CD4-positive, alpha-beta T cell treated with Interleukin-10 for 1 hour (primary cell): Measurements from ENCODE around the gene SCLY.
A peak's percentile ranks its signal among the peaks of the same experiment; 100 is the strongest.
"Not testable (repeated sequence)": the region's sequence is repeated elsewhere in the genome, so short reads cannot be mapped to it uniquely, and the experiment has no call there.

Experiments used
- DNase-seq: peaks from one replicate; pipeline ENCODE4 v3.0.0-alpha.2; 2020

Gene SCLY

DNA sequence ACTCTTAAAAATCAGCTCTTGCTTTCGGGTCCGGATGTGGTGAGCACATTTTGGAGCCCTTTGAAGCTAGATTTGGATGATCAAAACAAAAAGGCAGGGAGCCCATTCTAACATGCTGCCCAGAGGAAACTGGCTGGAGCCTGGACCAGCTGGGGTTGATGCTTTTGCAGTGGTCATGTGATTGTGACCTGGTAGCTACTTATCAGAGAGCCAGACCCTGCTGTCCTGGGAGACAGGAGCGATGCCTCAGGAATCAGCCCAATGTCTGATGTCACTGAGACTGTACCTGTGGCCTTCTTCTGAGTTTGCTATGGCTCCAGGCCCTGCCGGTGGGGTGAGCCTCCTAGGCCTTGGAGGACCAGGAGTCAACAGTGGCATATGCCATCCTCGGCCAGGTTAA lies 18.7 kb upstream of the SCLY start:
- DNase-seq, result peak; percentile 3

DNA sequence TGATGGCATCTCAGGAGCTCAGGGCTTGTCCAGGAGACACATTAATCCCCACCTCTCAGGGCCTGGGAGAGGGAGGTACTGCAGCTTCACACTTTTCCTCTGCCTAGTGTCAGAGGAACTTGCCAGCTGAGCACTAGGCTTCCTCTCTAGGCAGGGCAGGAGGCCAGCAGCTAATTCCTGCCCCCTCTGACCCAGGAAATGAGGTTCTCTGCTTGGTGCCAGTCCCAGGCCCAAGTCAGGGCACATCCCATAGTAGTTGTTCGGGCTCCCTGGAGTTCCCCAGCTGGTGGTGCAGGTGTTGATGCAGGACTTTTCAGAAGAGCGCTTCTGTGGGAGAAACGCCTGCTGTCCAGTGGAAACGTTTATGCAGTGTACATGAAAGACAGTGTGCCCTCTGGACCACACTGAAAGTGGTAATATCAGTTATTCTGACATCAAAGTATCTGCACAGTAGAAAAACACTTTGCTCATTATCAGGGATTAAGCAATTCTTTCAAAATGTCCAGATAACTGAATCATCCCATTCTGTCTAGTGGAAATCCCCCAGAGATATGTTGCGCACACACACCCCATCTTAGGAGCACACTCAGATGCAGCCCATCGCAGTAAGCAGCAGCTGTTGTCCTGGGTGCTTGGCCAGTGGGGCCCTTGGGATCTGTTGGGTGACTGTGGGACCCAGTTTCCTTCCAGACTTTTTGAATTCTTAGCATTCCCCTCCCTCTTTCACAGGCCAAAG lies 17.8 kb upstream of the SCLY start:
- no peak for DNase-seq

DNA sequence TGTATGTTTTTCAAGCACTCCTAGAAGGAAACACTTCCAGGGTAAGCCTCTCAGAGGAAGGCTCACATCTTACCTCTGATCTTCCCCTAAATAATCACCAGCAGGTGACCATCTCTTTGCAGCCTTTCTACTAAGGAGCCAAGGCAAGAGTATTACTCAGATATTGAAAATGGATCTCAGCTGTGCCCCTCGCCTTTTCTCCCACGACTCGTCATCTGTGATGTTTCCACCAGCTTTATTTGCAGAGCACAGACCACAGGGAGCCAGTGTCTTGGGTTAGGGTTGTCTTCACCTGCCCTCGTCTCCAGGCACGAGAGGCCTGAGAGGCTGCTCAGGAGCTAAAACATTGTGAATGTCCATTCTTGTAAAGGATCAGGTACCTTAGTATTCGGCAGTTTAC lies 16.9 kb upstream of the SCLY start:
- no peak for DNase-seq

DNA sequence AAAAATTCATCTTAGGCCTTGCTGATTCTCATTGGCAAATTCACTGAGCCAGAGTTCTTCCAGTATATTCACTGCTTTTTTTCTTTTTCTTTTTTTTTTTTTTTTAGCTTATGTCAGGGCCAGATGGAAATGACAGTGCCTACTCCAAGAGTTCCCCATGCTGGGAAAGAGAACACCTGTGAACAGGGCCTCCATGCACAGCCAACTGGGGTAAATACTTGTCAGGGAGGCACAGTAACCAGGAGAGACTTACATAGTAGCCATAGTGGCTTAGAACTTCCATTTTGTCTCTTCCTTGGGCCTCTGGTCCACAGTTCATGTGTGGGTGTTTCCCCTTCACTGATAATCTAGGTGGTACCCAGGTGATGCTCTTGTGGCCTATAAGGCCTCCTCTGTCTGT lies 15.2 kb upstream of the SCLY start:
- DNase-seq, result no peak

DNA sequence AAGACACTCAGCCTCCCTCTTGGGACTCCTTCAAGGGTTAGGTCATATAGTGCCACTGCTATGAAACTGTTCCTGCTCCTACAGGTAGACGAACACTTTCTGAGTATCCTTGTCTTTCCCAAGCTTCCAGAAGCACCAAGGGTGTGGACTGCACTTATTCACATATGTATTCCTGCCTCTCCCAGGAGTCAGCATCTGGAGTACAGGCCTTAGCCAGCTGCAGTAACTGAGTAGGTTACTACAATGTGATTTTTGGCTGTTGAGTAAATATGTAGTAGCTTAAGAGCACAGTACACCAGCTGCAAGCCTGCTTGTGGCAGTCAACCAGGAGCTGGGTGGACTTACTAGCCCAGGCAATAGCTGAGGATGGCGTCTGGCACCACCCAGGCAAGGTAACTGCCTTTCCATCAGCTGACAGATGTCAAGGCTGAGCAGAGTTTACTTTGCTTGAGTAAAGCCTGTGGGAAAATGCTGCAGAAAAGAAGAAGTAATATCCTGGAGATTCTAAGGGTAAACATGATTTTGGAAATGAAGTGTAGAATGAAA lies 14.0 kb upstream of the SCLY start:
- DNase-seq, result no peak

DNA sequence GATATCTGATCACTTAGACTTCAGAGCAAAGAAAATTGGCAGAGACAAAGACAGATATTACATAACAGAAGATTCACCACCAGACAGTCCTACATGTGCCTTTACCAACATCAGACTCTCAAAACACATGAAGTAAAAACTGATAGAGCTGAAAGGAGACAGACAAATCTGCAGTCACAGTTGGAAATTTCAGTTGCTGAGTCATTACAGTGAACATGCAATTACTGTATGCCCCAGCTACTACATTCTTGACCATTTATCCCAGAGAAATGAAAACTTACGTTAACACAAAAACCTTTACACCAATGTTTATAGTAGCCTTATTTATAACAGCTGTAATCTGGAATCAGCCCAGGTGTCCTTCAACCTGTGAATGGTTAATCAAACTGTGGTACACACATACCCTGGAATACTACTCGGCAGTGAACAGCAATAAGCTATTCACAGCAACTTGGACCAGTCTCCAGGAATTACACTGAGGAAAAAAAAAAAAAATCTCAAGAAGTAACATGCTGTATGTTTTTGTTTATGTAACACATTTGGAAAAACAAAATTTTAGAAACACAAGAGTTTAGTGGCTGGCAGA lies 7.5 kb upstream of the SCLY start:
- DNase-seq, result no peak

DNA sequence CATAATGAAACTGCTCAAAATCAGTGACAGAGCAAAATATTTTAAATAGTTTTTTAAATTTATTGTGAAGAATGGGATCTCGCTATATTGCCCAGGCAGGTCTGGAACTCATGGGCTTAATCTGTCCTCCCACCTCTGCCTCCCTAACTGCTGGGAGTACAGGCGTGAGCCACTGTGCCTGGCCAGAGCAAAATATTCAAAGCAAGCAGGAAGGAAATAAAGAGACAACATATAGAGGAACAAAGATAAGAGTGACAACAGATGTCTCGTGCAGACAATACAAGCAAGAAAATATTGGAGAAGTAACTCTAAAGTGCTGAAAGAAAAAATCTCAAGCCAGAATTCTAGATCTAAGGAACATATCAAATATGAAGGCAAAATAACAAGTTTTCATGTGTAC lies 5.0 kb upstream of the SCLY start:
- no peak for DNase-seq

DNA sequence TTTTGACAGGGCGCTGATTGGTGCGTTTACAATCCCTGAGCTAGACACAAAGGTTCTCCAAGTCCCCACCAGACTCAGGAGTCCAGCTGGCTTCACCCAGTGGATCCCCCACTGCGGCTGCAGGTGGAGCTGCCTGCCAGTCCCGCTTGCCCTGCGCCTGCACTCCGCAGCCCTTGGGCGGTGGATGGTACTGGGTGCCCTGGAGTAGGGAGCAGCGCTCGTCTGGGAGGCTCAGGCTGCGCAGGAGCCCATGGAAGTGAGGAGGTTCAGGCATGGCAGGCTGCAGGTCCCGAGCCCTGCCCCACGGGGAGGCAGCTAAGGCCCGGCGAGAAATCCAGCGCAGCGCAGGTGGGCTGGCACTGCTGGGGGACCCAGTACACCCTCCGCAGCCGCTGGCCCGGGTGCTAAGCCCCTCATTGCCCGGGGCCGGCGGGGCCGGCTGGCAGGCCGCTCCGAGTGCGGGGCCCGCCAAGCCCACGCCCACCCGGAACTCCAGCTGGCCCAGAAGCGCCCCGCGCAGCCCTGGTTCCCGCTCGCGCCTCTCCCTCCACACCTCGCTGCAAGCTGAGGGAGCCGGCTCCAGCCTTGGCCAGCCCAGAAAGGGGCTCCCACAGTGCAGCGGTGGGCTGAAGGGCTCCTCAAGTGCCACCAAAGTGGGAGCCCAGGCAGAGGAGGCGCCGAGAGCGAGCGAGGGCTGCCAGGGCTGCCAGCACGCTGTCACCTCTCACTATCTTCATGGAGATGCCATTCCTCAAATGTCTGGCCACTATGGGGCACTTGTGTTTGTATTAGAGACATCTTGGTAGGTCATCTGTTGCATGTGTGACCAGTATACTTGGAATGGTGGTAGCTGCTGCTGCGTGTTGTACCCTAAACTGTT lies 2.9 kb upstream of the SCLY start:
- not testable (repeated sequence) for DNase-seq

DNA sequence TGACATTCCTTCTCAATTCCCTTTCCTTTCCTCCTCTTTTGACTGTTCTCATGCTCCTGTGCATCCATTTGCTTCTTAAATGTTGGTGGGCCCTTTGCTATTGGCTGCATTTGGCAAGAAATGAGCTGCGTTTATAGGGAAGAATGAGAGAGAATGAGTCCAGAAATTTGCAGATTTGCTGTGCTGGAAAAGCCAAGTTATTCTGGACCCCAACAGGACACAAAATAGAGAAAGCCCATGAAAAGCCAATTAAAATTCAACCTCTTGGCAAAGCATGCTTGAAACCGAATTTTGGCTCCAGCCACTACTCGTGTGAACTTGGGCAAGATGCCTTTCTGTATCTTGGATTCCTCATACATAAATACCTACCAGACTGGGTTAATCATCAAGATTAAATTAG lies 1.3 kb upstream of the SCLY start:
- no peak for DNase-seq

DNA sequence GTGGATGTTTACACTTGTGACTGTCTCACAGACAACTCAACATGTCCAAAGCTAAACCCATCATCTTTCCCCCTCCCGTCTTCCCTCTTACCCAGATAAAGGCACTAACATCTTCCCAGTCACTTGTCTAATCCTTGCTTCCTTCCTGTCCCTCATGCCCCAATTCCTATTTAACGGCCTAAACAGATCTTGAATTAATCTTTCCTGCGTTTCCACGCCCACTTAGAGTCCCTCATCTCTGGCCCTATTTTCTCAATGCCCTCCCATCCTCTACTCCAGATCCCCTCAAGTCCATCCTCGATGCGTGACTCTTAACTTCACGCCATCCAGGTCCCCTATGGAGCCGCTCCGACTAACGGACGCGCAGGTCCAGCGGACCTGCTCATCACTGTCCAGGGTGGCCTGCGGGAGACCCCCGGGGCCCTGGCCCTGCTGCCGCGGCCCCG lies 682 bp upstream of the SCLY start:
- DNase-seq, result no peak

DNA sequence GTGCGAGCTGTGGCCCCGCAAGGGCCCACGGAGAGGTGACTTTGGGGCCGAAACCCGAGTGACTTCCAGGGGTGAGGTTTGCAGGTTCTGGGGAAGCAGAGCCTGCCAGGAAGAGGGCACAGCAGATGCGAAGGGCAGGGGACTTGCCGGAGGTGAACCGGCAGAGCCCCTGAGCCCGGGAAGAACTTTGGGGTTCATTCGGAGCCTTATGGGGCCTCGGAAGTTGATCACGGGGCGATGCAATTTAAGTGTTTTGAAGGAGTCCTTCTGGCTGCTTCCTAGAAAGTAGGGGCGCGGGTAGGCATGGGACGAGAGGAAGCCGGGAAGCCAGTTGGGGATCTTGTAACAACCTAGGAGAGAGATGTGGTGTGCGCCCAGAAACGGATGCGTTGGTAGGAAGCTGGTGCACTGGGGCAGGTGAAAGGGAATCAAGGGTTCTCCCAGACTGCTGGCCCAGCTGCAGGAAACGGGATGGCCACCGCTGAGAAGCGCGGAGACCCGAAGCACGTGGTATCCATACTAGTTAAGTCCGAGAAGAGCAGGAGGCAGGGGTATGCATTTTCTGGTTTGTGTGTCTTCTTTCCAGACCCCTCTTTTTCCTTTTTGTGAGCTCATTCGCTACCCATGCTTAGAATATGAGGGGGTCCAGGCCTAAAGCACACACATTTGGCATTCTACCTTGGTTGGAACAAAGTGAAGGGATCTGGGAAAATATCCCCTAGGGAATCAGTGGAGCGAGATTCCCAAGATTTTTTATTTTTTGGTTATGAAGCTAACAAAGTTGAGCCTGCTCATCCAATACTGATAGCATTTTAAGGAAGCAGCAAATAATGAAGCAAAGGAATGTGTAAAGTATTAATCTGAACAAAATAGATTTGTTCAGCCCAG lies 758 bp downstream of the SCLY start:
- no peak for DNase-seq

DNA sequence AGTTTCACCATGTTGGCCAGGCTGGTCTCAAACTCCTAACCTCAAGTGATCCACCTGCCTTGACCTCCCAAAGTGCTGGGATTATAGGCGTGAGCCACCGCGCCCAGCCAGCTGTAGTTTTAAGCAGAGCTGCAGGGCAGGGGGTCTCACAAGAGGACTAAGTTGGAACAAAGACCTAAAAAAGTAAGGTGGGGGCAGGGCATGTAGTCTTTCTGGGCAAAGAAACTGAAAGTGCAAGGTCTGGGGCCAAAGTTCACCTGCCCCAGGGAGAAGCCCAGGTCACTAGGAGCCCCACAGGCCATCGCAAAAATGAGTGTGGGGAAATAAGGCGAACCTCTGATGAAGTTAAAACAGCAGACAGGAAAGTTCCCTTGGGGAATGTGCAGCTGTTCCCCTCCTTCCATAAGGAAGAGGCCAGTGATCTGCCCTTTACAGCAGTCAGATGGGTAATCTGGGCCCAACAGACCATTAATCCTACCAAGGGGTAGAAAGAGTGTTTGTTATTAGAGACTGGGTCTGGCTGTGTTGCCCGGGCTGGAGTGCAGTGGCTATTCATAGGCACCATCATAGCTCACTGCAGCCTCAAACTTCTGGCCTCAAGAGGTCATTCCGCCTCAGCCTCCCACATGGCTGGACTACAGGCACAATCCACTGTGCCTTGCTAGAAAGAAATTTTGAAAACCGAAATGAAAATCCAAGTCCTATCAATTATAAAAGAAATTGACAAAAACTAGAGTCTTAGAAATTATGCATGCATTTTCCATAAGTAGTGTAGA lies 2.8 kb downstream of the SCLY start:
- no peak for DNase-seq

DNA sequence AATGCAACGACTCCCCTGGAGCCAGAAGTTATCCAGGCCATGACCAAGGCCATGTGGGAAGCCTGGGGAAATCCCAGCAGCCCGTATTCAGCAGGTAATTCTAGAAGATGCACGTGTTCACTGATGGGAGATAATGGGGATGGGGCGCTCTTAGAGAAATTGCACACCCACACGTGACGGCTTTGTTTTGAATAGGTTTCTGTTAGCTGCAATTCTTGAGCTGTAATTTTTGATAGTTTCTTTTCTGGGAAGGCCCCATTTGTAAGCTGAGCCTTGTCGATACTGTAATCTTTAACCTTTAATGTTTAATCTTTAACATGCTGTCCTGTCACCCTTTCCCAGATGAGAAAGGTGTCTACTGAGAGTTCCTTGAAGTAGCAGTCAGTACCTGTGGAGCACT lies 3.6 kb downstream of the SCLY start:
- DNase-seq, result no peak

DNA sequence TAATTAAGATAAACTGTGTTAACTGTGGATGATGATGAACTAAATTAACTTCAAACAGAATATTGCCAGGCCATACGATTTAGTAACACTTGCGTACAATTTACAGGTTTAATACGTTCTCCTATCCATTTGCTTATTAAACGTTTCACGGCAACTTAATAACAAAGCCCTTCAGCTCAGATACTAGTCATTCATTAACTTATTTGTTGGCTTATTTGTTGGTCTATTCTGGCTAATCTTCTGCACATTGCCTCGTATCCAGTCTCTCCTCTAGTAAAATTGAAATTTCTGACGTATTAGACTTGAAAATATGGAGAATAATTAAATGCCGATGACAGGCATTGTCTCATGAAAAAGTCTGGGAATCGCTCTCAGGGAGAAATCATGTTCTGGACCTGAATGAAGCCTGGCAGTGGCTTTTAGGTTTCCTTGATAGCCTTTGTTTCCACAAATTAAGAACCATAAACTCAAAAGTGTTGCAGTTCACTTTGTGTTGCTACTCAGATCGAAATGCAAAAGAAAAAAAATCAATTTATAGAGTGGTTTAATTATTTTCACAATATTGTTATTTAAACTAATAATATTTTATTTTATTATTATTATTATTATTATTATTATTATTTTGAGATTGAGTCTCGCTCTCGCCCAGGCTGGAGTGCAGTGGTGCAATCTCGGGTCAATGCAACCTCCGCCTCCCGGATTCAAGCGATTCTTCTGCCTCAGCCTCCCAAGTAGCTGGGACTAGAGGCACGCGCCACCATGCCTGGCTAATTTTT lies 4.5 kb downstream of the SCLY start:
- no peak for DNase-seq

DNA sequence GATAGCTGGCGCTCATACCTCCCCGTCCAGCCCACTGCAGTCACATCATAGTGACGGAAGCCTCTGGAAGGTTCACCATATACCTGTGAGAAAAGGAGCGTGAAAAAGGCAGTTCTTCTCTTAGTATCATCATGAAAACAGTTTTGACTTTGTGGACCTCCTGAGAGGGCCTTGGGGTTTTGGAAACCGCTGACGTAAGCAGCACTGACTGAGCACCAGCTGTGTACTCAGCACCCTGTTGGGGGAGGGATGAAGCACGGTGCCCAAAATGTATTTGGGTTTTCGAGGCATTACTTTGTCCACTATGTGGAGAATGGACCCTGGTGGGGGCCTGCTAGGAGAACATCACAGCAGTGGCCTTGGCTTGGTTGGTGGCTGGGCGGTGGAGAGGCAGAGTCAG lies 5.4 kb downstream of the SCLY start:
- no peak for DNase-seq

DNA sequence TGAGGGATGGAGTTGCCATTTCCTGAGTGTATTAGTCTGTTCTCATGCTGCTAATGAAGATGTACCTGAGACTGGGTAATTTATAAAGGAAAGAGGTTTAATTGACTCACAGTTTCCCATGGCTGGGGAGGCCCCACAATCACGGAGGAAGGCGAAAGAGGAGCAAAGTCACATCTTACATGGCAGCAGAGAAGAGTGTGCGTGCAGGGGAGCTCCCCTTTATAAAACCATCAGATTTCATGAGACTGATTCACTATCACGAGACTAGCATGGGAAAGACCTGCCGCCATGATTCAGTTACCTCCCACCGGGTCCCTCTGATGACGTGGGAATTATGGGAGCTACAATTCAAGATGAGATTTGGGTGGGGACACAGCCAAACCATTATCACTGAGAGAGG lies 5.9 kb downstream of the SCLY start:
- DNase-seq, result not testable (repeated sequence)

DNA sequence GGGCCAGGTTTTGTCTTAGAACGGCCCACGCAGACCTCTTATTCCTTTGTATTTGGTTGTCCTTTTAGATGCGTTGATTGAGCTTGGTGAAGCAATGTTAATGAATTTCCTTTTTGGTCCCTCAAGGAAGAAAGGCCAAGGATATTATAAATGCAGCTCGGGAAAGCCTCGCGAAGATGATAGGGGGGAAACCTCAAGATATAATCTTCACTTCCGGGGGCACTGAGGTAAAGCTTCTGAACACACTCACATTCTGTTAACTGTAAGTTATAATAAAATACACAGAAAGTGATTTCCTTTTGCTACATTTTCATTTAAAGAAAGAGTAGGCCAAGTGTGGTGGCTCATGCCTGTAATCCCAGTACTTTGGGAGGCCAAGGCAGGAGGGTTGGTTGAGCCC lies 7.1 kb downstream of the SCLY start:
- peak; percentile 7 for DNase-seq

DNA sequence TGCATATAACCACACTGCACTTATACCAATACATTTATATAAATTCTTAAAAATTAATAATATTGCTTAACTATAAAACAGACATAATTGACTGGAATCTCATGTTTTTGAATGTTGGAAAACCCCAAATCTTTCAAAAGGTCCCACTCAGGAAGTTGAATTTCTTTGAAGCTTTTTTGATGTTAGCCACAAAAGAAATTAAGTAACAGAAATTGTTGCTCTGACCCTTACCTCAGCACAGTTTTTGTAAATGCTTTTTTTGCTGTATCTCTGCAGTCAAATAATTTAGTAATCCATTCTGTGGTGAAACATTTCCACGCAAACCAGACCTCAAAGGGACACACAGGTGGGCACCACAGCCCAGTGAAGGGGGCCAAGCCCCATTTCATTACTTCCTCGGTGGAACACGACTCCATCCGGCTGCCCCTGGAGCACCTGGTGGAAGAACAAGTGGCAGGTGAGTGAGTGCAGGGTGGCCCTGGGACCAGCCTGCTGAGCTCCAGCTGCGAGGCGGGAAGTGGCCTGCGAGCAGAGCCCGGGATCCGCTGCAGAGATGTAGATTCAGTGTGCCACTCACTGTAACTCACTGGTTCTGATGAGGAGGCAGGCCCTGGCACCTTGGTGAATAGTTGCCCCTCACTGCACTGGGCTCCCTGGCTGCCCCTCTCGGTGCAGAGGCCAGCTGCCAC lies 8.4 kb downstream of the SCLY start:
- peak; percentile 31 for DNase-seq

DNA sequence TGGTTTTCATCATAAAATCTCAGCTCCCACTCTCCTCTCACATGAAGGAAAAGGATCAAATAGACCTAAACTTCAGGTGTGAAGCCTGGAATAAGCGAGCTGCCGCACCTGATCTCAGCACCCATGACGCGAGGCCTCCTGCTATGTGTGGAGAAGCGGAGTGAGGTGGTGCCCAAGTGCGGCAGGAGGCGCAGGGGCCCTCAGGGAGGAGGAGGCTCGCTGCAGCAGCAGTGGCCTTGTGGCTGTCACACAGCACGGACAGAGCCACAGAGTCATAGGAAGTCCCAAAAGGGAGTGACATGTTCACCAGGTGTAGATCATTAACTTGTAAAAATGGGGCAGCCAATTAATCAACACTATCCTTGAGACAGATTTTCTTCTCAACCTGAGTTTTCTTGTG lies 9.1 kb downstream of the SCLY start:
- no peak for DNase-seq

DNA sequence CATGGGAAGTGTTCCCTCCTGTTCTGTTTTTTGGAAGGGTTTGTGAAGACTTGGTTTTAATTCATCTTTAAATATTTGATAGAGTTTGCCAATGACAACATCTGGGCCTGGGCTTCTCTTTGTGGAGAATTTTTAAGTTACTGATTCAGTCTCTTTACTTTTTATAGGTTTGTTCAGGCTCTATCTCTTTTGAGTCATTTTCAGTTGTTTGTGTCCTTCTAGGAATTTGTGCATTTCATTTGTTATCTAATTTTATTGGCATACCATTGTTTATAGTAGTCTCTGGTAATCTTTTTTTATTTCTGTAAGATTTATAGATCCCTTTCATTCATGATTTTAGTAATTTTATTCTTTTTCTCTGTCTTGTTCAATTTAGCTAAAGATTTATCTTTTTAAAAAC lies 14.6 kb downstream of the SCLY start:
- no peak for DNase-seq
